GM19467 (cell line): ENCODE results near the gene TRAF3IP3.

Experiments used
- ATAC-seq: cut with Tn5 transposase; IDR thresholded peaks from one replicate; pipeline ENCODE4 v1.9.1; 2021; ENCODE audit warnings: mild to moderate bottlenecking, moderate library complexity; ENCODE audit not compliant: unreplicated experiment

Gene TRAF3IP3

DNA sequence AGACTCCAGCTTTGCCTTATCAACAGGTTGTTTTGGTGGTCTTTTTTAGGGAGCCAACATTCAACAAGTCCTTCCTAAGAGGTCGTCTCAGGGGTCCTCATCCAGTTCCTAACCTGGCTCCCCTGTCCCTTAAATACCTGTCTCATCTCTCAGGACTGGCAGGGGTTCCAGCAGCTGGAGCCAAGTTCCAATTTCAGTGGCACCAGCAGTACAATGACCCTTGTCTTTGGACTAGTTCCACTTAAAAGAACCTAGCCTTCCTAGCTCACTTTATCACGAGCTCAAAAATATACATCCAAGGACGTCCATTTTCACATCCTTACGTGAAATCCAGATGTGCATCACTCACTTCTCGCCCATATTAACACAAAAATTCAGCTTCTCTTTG is 18.7 kb upstream of the TRAF3IP3 start:
- no peak for ATAC-seq

DNA sequence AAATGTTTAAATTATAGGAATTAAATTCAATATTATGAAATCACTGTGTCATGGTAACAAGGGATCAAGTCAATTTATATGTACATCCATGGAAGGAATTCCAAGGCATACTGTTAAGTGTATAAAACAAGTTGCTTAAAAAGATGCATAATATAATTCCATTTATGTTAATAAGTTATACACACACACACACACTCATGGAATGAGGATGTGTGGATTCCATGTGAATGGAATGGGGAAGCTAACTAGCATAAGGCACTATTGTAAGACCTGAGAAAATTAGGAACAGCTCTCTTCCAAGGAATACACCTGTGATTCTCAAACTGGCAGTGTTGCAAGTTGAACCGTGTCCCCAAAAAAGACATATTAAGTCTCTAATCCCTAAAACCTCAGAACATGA is 17.6 kb upstream of the TRAF3IP3 start:
- ATAC-seq, result no peak

DNA sequence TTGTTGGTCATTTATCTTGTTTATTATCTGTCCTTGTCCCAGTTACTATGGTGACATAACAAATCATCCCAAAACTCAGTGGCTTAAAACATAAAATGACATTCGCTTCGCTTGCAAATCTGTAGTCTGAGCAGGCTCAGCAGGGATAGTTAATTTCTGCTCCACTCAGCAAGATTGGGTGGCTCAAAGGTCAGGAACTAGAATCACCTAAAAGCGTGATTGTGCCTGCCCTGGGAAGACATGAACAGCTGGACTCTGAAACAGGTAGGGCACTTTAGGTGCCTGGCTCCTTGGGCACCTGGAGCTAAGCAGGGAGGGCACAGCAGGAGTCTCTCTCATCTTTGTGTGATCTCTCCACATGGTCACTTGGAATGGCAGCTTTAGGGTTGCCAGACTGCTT is 14.7 kb upstream of the TRAF3IP3 start:
- no peak for ATAC-seq

DNA sequence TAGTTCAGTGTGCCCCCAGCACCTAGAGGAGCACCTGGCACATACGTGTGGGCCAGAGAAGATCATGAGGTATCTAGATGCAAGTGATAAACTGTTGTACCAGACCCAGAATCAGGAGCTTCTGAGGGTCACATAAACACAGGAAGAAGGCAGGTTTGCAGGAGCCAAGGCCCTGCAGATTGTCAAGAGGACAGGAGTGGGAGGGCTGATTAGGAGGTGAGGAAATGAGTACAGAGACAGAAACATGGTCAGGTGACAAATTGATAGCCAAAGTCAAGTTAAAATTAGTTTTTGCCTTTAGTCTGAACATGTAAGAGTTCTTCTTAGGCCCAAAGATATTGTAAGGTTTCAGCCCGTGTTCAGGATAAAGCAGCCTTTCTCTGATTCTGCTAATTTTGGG is 14.0 kb upstream of the TRAF3IP3 start:
- ATAC-seq, result no peak

DNA sequence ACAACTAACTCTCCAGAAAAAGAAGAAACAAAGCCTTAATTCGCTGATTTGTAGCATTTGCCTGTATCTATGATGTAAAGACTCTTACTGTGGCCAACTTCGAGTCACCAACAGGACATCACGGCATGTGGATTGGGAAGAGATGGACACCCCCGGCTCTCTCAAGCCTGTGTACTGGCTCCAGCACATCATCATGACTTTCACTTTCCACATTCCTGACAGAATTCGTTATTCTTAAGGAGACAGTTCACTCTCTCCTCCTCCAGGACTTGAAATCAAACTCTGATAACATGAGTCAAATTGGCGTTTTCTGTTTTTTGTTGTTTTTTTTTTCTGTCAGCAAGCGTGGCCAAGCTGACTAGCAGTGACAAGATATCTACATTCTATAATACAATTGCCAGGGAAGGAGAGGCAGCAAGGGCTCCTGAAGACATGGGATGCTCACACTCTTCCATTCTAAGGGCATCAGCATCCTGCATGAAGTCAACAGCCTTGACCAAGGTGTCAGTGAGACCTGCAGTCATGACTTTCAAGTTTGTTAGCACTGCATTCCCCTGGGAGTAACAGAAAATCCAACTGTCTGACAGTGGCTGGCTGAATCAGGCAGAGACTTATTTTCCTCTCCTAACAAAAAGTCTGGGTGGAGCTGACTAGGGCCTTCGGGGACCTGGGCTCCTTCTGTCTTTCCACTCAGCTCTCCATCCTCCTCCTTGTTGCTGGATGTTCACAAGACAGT is 13.3 kb upstream of the TRAF3IP3 start:
- ATAC-seq, result no peak

DNA sequence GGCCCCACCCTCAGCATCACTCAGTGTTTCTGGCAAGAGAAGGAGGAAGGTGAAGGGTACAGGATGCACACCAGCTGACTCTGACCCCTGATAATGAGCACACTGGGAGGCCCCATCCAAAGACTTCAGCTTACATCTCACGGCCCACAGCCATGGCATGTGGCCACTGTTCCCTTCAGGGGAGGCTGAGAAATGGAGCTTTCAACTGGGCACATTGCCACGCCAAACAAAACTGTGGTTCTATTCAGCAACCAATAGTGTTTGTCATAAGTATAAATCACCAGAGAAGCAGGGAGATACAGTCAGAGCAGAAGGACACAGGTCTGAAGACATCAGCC is 12.7 kb upstream of the TRAF3IP3 start:
- no peak for ATAC-seq

DNA sequence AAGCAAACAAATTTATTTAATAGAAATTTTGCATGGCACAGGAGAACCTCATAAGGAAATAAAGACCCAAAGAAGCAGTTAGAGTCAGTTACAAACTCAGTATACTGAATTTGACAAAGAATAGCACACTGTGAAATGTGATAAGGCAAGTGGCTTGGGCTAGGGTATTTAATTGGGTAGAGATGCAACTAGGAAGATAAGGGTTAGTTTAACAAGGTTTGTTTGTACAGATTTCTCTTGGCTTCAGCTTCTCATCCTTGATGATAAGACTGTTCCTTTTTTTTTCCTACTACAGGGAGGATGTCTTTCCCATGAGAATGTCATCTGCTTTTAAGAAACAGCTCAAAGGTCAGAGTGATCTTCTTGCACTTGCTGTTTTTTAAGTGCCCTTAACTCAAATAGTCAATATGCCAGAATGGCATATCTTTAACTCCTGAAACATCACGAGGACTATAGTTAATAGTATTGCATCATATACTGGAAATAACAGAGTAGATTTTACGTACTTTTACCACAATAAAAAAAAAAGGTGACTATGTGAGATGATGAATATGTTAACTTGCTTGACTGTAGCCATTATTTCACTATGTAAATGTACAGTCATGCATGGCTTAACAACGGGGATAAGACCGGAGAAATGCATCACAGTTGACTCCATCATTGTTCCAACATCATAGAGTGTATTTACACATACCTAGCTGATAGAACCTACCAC is 9.2 kb upstream of the TRAF3IP3 start:
- no peak for ATAC-seq

DNA sequence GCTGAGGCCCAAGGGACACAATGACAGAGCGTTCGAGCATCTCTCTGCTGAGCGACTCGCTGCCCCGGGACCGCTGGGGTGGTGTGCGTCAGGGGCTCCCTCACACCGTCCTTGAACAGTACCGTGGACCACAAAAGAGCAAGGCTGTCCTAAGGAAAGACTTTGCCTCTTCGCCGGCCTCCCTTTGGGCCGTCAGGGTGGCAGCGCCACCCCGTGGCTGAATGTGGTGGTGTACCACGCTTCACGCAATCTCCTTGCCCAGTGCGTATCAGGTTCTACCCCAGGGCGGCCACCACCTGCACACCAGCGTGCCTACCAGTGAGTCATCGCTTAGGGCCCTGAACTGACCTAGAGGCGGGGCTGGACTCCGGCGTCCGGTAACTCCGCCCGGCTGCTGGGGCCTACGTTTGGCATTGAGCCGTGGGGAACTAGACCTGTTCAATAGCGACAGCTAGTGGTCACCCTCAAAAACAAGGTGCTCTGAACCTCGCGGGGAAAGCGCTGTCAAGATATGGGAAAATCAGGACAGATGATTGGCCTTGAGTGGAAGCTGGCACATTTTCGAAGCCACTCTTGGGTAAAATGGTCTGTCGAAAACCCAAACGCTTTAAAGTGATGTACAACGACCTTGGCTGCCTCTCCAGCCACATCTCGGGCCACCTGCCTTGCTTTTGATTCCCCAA is 8.1 kb upstream of the TRAF3IP3 start:
- peak; percentile 85 for ATAC-seq

DNA sequence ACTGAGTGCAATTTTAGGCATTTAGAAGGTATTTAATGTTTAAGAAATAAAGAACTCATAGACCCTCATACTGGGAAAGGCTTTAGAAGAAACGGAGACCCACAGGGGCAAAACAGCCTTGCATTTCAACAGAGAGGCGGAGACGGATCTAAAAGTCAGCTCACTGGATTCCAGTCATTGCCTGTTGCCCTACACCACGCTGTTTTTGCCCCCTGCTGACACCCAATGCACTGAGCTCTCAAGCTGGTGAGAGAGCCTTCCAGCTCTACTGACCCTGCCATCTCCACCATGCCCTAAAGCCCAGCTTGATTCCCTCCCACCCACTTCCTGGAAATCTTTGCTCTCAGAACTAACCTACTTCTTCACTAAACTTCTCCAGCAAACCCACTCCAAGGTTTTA is 7.2 kb upstream of the TRAF3IP3 start:
- ATAC-seq, result no peak

DNA sequence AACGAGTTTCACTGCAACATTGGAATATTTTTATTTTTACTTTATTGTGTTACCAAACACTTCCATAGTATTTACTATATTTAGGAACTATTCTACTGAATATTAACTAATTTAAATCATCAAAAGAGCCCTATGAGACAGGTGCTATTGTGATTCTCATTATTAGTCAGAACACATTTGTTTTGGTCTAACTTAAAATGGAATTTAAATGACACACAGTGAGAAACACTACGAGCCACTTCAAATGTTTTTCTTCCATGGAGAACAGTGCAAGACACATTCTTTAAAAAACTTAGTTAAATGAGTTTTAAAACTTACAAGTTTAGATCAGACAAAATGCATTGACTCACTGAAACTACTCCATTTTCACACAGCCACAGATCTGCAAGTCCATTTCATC is 6.6 kb upstream of the TRAF3IP3 start:
- ATAC-seq, result no peak

DNA sequence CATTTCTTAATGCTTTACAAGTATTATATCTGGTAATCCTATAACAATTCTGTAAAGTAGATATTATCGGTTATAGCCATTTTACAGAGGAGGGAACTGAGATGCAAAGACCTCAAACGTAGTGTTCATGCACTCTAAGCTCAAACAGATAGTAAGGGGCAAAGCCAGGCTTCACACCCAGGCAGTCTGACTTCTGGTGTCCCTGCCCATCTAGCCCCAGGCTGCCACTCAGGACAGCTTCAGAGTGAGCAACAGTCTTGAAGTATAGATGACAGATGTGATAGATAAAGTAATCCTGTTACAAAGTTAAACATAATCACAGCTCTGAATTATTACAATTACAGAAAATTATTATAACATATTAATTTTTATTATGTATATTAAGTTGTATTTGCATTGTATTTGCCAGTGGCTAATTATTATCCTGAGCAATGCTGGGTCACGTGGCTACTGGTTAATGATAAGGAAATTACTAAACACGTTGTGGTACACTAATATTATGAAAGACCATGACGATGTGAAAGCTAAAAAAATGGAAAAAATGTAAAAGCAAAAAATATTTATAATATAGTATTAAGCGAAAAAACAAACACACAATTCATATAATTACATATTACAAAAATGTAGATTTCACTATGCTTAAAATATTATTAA is 6.1 kb upstream of the TRAF3IP3 start:
- no peak for ATAC-seq

DNA sequence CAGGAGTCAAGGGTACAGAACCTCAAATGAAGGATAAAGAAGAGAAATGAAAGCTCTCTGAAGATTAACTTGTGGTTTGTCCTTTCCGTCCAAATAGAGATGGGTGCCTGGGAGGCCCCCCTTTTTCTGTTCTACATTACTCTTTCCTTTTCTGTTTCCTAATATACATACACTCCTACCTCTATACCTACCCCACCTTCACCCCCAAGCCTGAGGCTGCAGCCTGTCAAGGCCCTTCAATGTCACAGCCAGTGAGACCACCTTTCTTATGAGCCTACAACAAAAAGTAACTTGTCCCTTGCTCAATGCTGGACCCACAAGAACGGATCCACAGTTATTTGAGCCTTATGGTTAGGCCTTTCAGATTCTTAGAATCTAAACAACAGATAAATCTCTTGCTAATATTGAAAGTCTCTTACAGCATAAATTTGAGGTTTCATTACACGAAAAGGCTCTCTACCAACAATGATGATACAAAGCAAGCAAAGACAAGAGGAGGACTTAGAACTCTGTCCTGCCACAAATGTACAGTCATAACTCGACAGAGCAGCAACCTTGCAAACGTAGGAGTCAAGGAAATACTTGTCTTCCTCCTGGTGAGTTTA is 4.1 kb upstream of the TRAF3IP3 start:
- ATAC-seq, result peak; percentile 37

DNA sequence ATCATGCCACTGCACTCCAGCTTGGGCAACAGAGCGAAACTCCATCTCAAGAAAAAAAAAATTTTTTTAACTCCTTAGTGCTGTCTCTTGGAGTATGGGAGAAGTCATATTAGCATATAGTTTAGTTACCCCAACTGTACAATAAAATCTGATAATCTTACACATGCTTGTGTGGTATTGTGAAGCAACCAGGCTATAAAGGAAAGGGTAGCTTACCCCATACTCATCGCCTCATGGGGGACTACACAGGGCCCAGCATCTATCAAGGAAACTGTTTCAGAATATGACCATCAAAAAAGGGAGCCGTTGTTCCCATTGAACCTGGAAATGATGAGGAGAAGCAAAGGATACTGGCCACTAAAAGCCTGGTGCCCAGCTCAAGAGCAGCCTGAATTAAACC is 3.0 kb upstream of the TRAF3IP3 start:
- no peak for ATAC-seq

DNA sequence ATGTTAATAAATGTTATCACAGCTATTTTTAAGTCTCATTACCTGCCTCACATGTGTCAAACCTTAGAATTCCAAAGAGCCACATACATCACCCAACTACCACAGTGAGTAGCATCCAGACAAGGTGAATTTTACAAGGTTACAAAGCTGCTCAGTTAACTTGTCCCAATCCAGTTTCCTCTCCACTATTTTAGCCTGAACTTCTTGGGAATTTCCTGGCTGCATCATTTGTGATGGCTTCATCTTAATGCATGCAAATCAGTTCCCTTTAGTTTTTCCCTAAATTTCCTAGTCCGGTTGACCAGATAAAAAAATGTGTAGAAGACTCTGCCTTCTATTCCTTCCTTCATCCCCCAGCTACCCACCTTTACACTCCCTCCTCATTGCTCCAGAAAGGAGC is 597 bp upstream of the TRAF3IP3 start:
- no peak for ATAC-seq

DNA sequence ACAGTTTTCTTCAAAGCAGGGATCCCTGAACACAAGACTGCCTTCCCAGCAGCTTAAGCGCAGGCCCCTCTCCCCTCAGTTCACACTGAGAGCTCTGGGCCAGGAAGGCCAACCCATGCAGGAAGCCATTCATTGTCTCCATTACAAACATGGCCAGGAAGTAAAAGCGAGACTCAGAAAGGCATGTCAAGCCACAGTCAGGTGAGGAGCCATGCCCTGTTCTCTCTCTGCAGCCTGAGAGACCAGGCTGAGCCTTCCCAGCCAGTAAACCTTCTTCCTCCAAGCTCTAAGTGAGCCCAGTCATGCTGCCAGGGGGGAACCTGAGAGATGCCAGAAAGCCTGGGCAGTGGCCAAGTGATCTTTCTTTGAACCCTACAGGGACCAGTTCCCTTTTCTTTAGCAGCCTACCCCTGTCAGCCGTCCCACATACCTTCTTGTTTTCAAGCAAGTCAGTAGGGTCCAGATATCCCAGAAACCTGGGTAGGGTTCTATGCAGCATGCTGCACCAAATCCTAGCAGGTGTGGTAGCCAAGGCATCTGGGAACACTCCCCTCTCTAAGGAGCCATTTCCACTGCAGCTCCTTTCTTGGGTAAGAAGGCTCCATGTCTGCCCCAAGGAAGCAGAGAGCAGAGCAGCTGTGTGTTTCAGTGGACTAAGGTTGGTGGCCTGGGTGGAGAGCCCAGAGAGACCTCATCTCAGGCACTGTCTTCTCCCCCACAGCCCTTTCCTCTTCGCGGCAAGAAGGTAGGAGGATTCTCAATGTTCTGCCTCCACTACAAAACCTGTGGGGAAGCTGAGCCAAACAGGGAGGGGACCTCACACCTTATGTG is 977 bp downstream of the TRAF3IP3 start:
- peak; percentile 31 for ATAC-seq

DNA sequence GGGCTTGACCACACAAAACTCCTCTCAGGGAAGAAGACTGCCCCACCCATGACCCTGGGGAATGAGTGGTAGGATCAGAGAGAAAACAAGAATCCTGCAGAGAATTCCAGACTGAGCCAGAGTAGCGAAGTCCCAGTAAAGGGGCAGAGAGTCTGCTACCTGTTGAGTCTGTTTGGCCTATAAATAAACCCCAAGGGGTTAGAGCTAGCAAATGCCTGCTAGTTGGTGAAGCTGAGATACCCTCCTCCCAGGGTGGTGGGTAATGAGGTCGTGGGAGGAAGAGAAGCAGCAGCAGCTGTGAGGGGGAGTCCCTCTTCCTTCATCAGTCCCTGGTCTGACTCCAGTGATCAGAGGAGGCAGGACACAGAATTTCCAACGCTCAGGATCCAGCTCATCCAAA is 2.5 kb downstream of the TRAF3IP3 start:
- no peak for ATAC-seq

DNA sequence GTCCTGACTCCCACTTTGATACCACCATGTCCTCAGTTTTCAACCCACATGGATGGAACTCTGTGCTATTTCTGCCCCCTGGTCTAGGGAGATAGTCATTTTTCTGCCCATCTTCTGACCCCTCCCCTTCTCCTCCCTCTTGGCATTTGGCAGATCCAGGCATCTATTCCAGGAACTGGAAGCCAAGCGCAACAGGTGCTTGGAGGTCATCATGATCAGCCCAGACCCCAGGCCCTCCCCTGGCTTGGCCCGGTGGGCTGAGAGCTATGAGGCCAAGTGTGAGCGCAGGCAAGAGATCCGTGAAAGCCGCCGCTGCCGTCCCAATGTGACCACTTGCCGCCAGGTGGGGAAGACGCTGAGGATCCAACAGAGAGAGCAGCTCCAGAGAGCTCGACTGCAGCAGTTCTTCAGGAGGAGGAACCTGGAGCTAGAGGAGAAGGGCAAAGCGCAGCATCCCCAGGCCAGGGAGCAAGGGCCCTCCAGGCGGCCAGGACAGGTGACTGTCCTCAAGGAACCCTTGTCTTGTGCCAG is 4.0 kb downstream of the TRAF3IP3 start:
- ATAC-seq, result no peak

DNA sequence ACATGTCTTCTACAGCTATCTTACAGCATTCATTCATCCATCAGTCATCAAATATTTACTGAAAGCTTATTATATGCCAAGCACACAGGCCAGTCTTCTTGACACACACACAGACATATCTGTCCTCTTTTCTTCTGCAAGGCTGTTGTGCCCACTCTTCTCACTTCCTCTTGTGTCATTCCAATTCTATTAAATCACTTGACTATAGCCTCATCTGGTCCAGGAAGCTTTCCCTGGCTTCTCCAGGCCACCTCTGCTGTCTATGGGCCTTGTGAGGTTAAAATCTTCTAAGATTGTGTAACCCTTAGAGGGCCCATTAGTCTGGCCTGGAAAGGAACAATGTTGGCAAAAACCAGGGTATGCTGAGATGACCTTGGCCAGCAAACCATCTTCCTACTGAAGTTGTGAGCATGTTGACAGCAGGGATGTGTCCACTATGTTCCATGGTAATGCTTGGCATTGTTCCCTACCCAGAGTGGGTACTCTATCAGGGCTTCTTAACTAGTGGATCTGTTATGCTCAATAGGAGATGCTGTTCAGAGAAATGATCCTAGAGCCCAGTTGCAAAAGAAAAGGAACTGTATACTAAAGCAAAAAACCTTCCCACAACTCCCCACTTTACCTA is 5.3 kb downstream of the TRAF3IP3 start:
- ATAC-seq, result no peak

DNA sequence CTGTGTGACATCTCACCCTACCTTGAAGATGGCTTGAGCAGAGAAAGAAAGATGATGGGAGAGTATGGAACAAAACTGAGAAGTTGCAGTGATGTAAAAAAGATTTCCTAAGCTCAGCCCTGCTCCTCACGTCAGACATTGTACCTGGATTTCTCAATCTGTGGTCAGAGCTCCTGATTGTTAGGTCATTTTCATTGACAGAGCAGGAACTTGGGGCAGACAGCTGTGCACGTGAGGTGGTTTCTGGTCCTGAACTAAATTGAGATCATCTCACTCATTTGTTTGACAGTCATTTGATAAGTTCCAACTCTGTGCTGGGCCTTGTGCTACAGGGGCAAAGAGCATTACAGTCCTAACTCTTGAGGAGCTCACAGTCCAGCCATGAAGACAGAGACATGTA is 10.2 kb downstream of the TRAF3IP3 start:
- ATAC-seq, result no peak

DNA sequence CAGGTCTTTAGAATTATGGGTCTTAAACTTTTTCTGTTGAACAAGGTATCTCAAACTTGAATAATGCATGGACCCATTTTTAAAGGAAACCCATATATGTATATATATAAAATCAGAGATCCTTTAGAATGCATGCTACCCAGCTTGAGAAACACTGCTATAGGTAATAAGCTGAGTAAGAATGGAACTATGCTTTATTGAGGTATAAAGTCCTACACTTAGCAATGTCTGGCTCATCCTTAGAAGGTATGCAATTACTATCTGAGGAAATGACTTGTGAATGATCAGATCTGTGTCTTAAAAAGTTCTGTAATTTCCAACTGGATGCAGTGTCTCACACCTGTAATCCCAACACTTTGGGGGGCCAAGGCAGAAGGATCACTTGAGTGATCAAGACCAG is 11.2 kb downstream of the TRAF3IP3 start:
- ATAC-seq, result no peak
